GM23338 (cell line): Measurements from ENCODE around the gene FCHSD2. TPM values are rescaled to one million over a fixed set of nuclear protein-coding genes. Genes with fewer than 3 reads are reported as not detected.
"Not testable (repeated sequence)": the region's sequence is repeated elsewhere in the genome, so short reads cannot be mapped to it uniquely, and the experiment has no call there.

Source experiments
- ATAC-seq: fragments of 200-7000 bp; cut with Tn5 transposase; 3 replicates; pipeline ENCODE4 v1.9.1; 2020
- DNase-seq: peaks from one replicate; pipeline ENCODE4 v3.0.0-alpha.2; 2015; ENCODE audit warnings: low spot score
- H2AFZ ChIP-seq: fragments of 200-600 bp; sonication (generic); 2 replicates; pipeline ENCODE4 v1.8.0; 2016; ENCODE audit warnings: antibody characterized with exemption, mild to moderate bottlenecking, moderate library complexity
- H3F3A ChIP-seq: fragments of 200-600 bp; sonication (generic); replicated peaks from 2 replicates; pipeline ENCODE4 v1.8.0; 2017; ENCODE audit warnings: antibody characterized with exemption, mixed run types, low read depth
- H3K27ac ChIP-seq: fragments of 200-600 bp; sonication (generic); 2 replicates; pipeline ENCODE4 v1.6.1; 2016; ENCODE audit warnings: low read depth
- H3K27me3 ChIP-seq: fragments of 200-600 bp; sonication (generic); 2 replicates; pipeline ENCODE4 v1.8.0; 2016; ENCODE audit warnings: mild to moderate bottlenecking, mixed run types, moderate library complexity; ENCODE audit not compliant: insufficient read depth
- H3K36me3 ChIP-seq: fragments of 200-600 bp; sonication (generic); 2 replicates; pipeline ENCODE4 v1.8.0; 2016; ENCODE audit warnings: mild to moderate bottlenecking; ENCODE audit not compliant: insufficient read depth
- H3K4me1 ChIP-seq: fragments of 200-600 bp; sonication (generic); 2 replicates; pipeline ENCODE4 v1.8.0; 2016; ENCODE audit warnings: mild to moderate bottlenecking, moderate library complexity; ENCODE audit not compliant: insufficient read depth
- H3K4me2 ChIP-seq: fragments of 200-600 bp; sonication (generic); 2 replicates; pipeline ENCODE4 v1.7.1; 2017; ENCODE audit warnings: mixed run types
- H3K4me3 ChIP-seq: fragments of 200-600 bp; sonication (generic); 2 replicates; pipeline ENCODE4 v1.6.1; 2016; ENCODE audit warnings: mixed run types
- H3K79me2 ChIP-seq: fragments of 200-600 bp; sonication (generic); replicated peaks from 2 replicates; pipeline ENCODE4 v1.8.0; 2017; ENCODE audit warnings: mild to moderate bottlenecking; ENCODE audit not compliant: insufficient read depth
- H3K9me2 ChIP-seq: fragments of 200-600 bp; sonication (generic); 2 replicates; pipeline ENCODE4 v1.8.0; 2017; ENCODE audit not compliant: insufficient read depth
- H4K20me1 ChIP-seq: fragments of 200-600 bp; sonication (generic); replicated peaks from 2 replicates; pipeline ENCODE4 v1.8.0; 2017; ENCODE audit warnings: mild to moderate bottlenecking; ENCODE audit not compliant: insufficient read depth
- H3K27ac Mint-ChIP-seq: 2 replicates; pipeline ENCODE4 v1.8.0; 2020; ENCODE audit warnings: inconsistent platforms, mild to moderate bottlenecking, moderate library complexity, mixed read lengths
- H3K27me3 Mint-ChIP-seq: 3 replicates; pipeline ENCODE4 v1.8.0; 2022; ENCODE audit warnings: low read depth, mild to moderate bottlenecking, moderate library complexity, mixed read lengths, inconsistent platforms; ENCODE audit not compliant: insufficient read depth, poor library complexity
- H3K36me3 Mint-ChIP-seq: 3 replicates; pipeline ENCODE4 v1.8.0; 2021; ENCODE audit warnings: low read depth, mild to moderate bottlenecking, inconsistent platforms, moderate library complexity, mixed read lengths
- H3K4me1 Mint-ChIP-seq: 3 replicates; pipeline ENCODE4 v1.8.0; 2020; ENCODE audit warnings: mild to moderate bottlenecking, inconsistent platforms, mixed read lengths
- H3K4me3 Mint-ChIP-seq: 3 replicates; pipeline ENCODE4 v1.8.0; 2021; ENCODE audit warnings: moderate library complexity, mild to moderate bottlenecking, inconsistent platforms, mixed read lengths
- H3K9me3 Mint-ChIP-seq: 3 replicates; pipeline ENCODE4 v1.8.0; 2020; ENCODE audit warnings: moderate library complexity, mild to moderate bottlenecking, inconsistent platforms, mixed read lengths
- CREB1 ChIP-seq: fragments of 250-450 bp; sonication (Bioruptor Pico); IDR thresholded peaks from 2 replicates; pipeline ENCODE4 v1.5.0; 2020; ENCODE audit warnings: low read depth, mild to moderate bottlenecking, moderate library complexity
- EZH2 ChIP-seq: fragments of 200-600 bp; sonication (generic); IDR thresholded peaks from one replicate; pipeline ENCODE4 v1.8.0; 2017; ENCODE audit warnings: antibody characterized with exemption, mild to moderate bottlenecking, low read depth; ENCODE audit not compliant: unreplicated experiment
- EZH2phosphoT487 ChIP-seq: fragments of 200-600 bp; sonication (generic); IDR thresholded peaks from one replicate; pipeline ENCODE4 v1.8.1; 2018; ENCODE audit warnings: antibody characterized with exemption; ENCODE audit not compliant: unreplicated experiment
- JUNB ChIP-seq: IDR thresholded peaks from one replicate; pipeline ENCODE4 v1.6.1; 2016; ENCODE audit warnings: antibody characterized with exemption; ENCODE audit not compliant: unreplicated experiment
- NANOG ChIP-seq: IDR thresholded peaks from 2 replicates; pipeline ENCODE4 v1.6.1; 2016; ENCODE audit warnings: antibody characterized with exemption, borderline replicate concordance
- POLR2AphosphoS5 ChIP-seq: IDR thresholded peaks from 2 replicates; pipeline ENCODE4 v1.6.1; 2016; ENCODE audit warnings: antibody characterized with exemption, low read depth
- STAT1 ChIP-seq: IDR thresholded peaks from one replicate; pipeline ENCODE4 v1.6.1; 2016; ENCODE audit warnings: antibody characterized with exemption; ENCODE audit not compliant: unreplicated experiment
- ZNF114 ChIP-seq: fragments of 250-450 bp; sonication (Bioruptor Pico); IDR thresholded peaks from 2 replicates; pipeline ENCODE4 v1.5.0; 2020; ENCODE audit warnings: mild to moderate bottlenecking, moderate library complexity
- polyA plus RNA-seq: library from polyadenylated mRNA; unstranded; fragments of >200 nt; fragmentation: Nextera tagmentation; extraction: Ambion mirVana; gene quantifications from 2 replicates; pipeline ENCODE4 v1.2.1, GENCODE V29; 2016
- total RNA-seq: library from RNA; depleted of rRNA; stranded (reverse); fragments of >200 nt; shearing (Covaris generic); gene quantifications from 2 replicates; pipeline ENCODE4 v1.2.3, GENCODE V29; 2014
- TF ChIP-seq, protein P1 (sequence below): IDR thresholded peaks from 2 replicates; pipeline ENCODE4 v1.6.1; 2016; ENCODE audit warnings: antibody characterized with exemption
- TF ChIP-seq, protein P2 (sequence below), 2 experiments: fragments of 200-600 bp in 1 of 2; sonication (generic) in 1 of 2; conservative IDR thresholded peaks; 2 replicates each; pipeline versions ENCODE4 v1.5.1 to v1.6.1; 2016 to 2017; ENCODE audit warnings: antibody characterized with exemption in 2 of 2, low read depth in 2 of 2, mild to moderate bottlenecking in 2 of 2, moderate library complexity in 1 of 2
- TF ChIP-seq, protein P3 (sequence below): IDR thresholded peaks from one replicate; pipeline ENCODE4 v1.6.1; 2018; ENCODE audit warnings: antibody characterized with exemption; ENCODE audit not compliant: unreplicated experiment

FCHSD2 gene
- total and polyA plus RNA-seq, 2 experiments from 2014 or later: 3.6 to 5.2 TPM

DNA sequence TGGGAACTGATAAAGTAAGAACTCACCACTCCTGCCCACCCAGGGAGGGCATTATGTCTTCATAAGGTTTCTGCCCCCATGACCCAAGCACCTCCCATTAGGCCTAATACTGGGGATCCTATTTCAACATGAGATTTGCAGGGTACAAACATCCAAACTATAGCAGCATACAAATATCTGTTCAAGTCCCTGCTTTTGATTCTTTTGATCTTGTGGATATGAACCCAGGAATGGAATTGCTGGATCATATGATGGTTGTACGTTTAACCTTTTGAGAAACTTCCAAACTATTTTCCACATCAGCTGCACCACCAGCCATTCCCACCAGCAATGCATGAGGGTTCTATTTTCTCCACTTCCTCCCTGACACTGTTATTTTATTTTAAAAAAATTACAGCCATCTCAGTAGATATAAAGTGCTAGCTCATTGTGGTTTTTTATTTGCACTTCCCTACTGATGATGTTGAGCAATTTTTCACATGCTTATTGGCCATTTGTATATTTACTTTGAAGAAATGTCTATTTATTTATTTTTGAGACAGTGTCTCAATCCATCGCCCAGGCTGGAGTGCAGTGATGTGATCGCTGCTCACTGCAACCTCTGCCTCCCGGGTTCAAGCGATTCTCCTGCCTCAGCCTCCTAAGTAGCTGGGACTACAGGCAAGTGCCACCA lies 335.0 kb downstream of the FCHSD2 start (continued):
- TF ChIP-seq, protein P1, sequence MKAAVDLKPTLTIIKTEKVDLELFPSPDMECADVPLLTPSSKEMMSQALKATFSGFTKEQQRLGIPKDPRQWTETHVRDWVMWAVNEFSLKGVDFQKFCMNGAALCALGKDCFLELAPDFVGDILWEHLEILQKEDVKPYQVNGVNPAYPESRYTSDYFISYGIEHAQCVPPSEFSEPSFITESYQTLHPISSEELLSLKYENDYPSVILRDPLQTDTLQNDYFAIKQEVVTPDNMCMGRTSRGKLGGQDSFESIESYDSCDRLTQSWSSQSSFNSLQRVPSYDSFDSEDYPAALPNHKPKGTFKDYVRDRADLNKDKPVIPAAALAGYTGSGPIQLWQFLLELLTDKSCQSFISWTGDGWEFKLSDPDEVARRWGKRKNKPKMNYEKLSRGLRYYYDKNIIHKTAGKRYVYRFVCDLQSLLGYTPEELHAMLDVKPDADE: no peak
- TF ChIP-seq EZH2phosphoT487 (no peak), STAT1 (no peak), CREB1 (CRISPR knock-in tag) (no peak), NANOG (no peak), POLR2AphosphoS5 (no peak), ZNF114 (CRISPR knock-in tag) (no peak), EZH2 (no peak), JUNB (no peak)
- TF ChIP-seq, protein P2, sequence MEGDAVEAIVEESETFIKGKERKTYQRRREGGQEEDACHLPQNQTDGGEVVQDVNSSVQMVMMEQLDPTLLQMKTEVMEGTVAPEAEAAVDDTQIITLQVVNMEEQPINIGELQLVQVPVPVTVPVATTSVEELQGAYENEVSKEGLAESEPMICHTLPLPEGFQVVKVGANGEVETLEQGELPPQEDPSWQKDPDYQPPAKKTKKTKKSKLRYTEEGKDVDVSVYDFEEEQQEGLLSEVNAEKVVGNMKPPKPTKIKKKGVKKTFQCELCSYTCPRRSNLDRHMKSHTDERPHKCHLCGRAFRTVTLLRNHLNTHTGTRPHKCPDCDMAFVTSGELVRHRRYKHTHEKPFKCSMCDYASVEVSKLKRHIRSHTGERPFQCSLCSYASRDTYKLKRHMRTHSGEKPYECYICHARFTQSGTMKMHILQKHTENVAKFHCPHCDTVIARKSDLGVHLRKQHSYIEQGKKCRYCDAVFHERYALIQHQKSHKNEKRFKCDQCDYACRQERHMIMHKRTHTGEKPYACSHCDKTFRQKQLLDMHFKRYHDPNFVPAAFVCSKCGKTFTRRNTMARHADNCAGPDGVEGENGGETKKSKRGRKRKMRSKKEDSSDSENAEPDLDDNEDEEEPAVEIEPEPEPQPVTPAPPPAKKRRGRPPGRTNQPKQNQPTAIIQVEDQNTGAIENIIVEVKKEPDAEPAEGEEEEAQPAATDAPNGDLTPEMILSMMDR (conservative IDR thresholded peaks at IDR 0.05; ENCODE audit: low read depth in 2 of 2): no peak
- TF ChIP-seq, protein P3, sequence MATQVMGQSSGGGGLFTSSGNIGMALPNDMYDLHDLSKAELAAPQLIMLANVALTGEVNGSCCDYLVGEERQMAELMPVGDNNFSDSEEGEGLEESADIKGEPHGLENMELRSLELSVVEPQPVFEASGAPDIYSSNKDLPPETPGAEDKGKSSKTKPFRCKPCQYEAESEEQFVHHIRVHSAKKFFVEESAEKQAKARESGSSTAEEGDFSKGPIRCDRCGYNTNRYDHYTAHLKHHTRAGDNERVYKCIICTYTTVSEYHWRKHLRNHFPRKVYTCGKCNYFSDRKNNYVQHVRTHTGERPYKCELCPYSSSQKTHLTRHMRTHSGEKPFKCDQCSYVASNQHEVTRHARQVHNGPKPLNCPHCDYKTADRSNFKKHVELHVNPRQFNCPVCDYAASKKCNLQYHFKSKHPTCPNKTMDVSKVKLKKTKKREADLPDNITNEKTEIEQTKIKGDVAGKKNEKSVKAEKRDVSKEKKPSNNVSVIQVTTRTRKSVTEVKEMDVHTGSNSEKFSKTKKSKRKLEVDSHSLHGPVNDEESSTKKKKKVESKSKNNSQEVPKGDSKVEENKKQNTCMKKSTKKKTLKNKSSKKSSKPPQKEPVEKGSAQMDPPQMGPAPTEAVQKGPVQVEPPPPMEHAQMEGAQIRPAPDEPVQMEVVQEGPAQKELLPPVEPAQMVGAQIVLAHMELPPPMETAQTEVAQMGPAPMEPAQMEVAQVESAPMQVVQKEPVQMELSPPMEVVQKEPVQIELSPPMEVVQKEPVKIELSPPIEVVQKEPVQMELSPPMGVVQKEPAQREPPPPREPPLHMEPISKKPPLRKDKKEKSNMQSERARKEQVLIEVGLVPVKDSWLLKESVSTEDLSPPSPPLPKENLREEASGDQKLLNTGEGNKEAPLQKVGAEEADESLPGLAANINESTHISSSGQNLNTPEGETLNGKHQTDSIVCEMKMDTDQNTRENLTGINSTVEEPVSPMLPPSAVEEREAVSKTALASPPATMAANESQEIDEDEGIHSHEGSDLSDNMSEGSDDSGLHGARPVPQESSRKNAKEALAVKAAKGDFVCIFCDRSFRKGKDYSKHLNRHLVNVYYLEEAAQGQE: no peak

DNA sequence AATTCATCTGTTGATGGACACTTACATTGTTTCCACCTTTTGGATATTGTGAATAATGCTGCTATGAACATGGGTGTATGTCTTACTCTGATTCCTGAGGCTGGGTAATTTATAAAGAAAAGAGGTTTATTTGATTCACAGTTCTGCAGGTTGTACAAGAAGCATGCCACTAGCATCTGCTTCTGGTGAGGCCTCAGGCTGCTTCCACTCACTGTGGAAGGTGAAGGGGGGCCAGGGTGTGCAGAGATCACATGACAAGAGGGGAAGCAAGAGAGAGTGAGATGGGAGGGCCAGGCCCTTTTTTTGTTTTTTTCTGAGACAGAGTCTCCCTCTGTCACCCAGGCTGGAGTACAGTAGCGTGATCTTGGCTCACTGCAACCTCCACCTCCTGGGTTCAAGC lies 335.7 kb downstream of the FCHSD2 start:
- not testable (repeated sequence) for H3K9me2 ChIP-seq, ATAC-seq, H3K27me3 ChIP-seq, H3F3A ChIP-seq, H3K27me3 Mint-ChIP-seq, H4K20me1 ChIP-seq, H3K27ac Mint-ChIP-seq, H3K9me3 Mint-ChIP-seq, H2AFZ ChIP-seq, H3K4me1 Mint-ChIP-seq, DNase-seq, H3K36me3 Mint-ChIP-seq, H3K27ac ChIP-seq, H3K4me3 Mint-ChIP-seq, H3K4me1 ChIP-seq, H3K4me3 ChIP-seq, H3K4me2 ChIP-seq, H3K36me3 ChIP-seq, H3K79me2 ChIP-seq
